Fibroblast of pulmonary artery (primary cell): ENCODE measurements around the gene PTMA.
A peak's percentile ranks its signal among the peaks of the same experiment; 100 is the strongest.
"Not testable (repeated sequence)": the region's sequence is repeated elsewhere in the genome, so short reads cannot be mapped to it uniquely, and the experiment has no call there.

Source experiments
- DNase-seq: peaks from one replicate; pipeline ENCODE4 v3.0.0-alpha.2; 2010; ENCODE audit warnings: low read depth
- H3K4me3 ChIP-seq: replicated peaks from 2 replicates; pipeline ENCODE4 v1.5.1; 2011; ENCODE audit warnings: low read depth, mild to moderate bottlenecking, control low read depth, low read length, moderate library complexity
- CTCF ChIP-seq: IDR thresholded peaks from 2 replicates; pipeline ENCODE4 v1.5.1; 2011; ENCODE audit warnings: mild to moderate bottlenecking, control low read depth, low read length, inconsistent platforms; ENCODE audit errors: missing control alignments

Gene PTMA

GRCh38 chr2:231709981-231710798 is 1.9 kb downstream of the PTMA start:
- DNase-seq, result peak; percentile 85
- peak; percentile 38 for TF ChIP-seq CTCF
- peak overlapping the region; percentile 81 for H3K4me3 ChIP-seq

GRCh38 chr2:231710799-231711676 is 2.7 kb downstream of the PTMA start:
- no peak for DNase-seq
- peak; percentile 13 for TF ChIP-seq CTCF
- peak overlapping the region; percentile 81 for H3K4me3 ChIP-seq

- no peak for TF ChIP-seq CTCF
- no peak for DNase-seq
- peak overlapping the region; percentile 81 for H3K4me3 ChIP-seq
Measured at GRCh38 chr2:231711677-231712450, 3.5 kb downstream of the PTMA start.

GRCh38 chr2:231712451-231713021 is 4.2 kb downstream of the PTMA start:
- not testable (repeated sequence) for DNase-seq, H3K4me3 ChIP-seq

- DNase-seq, H3K4me3 ChIP-seq: not testable (repeated sequence)
Measured at GRCh38 chr2:231713406-231713729, 5.0 kb downstream of the PTMA start.

- TF ChIP-seq CTCF, result peak; percentile 84
- H3K4me3 ChIP-seq, result no peak overlapping the region
- DNase-seq, result peak; percentile 91
Measured at GRCh38 chr2:231713730-231714638, 5.7 kb downstream of the PTMA start.
